Suprapubic skin (tissue), 4 donors: ENCODE results near the gene PLA2G4E.

ENCODE experiments used
- EP300 ChIP-seq: sonication (generic); formaldehyde crosslinking; IDR thresholded peaks from one replicate; pipeline ENCODE4 v1.6.1; 2017; ENCODE audit warnings: antibody characterized with exemption
- POLR2A ChIP-seq, 2 donors: fragments of 450-650 bp; IDR thresholded peaks; one replicate each; pipeline ENCODE4 v1.6.1; 2017; ENCODE audit warnings: antibody characterized with exemption in 2 of 2, mild to moderate bottlenecking in 2 of 2, moderate library complexity in 2 of 2
- POLR2AphosphoS5 ChIP-seq, 3 donors: sonication (generic); formaldehyde crosslinking; IDR thresholded peaks; one replicate each; pipeline ENCODE4 v1.6.1; 2017; ENCODE audit warnings: antibody characterized with exemption in 3 of 3
- TF ChIP-seq, protein P1 (sequence below), 2 donors: fragments of 200-600 bp in 1 of 2; fragments of 450-650 bp in 1 of 2; sonication (generic) in 1 of 2; IDR thresholded peaks; one replicate each; pipeline ENCODE4 v1.5.1; 2016 to 2019; ENCODE audit warnings: antibody characterized with exemption in 2 of 2, mild to moderate bottlenecking in 1 of 2, moderate library complexity in 1 of 2

DNA sequence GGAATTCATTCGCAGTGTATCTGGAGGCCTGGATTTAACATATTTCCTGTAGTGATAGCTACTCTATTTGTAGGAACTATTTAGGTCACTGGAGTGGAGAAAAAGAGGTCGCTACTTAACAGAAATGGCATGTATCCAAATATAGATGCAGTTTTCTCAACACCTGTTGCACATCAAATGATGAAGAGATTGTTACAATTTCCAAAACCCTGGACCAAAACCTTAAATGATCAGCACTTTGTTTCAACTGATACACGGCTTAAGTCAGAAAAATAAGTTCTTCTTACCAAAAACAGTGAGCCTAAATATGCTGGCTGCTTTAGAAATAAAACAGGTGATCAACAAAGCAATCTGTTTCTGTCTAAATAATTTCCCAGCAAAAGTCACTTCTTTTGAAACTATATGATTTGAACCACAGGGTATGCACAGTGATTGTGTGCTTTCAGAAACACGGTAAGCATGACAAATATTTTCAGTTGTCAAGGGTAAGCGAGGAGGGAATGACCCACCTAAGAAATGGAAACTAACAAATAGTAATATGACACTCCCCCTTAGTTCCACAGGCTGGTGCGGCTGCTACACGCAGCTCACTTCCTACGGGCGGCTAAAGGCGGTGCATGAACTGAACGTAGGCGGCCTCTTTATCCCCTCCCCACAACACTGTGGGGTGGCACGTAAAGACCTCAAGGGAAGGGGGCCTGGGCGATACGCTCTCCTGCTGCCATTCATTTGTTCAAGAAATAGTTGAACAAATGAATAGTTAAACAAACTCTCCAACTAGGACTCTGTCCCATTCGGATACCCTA, 49.5 kb downstream of the PLA2G4E start:
- TF ChIP-seq POLR2A (IDR thresholded peaks at IDR 0.05) (no peak), POLR2AphosphoS5 (IDR thresholded peaks at IDR 0.05) (no peak), EP300 (no peak)
- TF ChIP-seq, protein P1, sequence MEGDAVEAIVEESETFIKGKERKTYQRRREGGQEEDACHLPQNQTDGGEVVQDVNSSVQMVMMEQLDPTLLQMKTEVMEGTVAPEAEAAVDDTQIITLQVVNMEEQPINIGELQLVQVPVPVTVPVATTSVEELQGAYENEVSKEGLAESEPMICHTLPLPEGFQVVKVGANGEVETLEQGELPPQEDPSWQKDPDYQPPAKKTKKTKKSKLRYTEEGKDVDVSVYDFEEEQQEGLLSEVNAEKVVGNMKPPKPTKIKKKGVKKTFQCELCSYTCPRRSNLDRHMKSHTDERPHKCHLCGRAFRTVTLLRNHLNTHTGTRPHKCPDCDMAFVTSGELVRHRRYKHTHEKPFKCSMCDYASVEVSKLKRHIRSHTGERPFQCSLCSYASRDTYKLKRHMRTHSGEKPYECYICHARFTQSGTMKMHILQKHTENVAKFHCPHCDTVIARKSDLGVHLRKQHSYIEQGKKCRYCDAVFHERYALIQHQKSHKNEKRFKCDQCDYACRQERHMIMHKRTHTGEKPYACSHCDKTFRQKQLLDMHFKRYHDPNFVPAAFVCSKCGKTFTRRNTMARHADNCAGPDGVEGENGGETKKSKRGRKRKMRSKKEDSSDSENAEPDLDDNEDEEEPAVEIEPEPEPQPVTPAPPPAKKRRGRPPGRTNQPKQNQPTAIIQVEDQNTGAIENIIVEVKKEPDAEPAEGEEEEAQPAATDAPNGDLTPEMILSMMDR (IDR thresholded peaks at IDR 0.05) = no peak
